Measurements from ENCODE around the gene APOC3.

DNA sequence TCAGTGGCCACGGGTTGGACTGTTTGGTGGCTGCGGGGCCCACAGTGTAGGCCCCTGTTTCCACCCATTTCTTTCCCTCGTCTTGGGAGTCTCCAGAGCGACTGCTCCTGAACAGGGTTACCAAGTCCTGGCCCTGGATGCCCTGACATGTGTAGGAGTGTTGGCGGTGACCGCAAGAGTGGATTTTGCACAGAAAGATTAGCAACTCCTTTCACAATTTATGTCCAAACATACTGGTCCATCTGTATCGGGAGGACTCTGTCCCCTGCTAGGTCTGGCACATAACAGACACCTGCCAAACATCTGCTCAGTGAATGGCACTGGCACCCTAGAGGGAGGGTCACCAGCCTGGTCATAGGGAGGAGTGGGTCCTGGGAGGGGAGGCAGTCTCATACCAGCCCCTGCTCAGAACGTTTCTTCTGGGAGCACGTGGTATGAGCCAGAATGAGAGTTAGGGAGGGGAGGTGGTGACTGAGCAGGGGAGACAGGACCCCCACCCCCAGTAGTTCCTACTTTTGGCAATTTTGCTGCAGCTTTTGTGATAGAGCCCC is 11.1 kb downstream of the APOC3 start:
- TF ChIP-seq POLR2AphosphoS5 (IDR thresholded peaks at IDR 0.05; ENCODE audit: control insufficient read depth, insufficient read depth, low read depth, low read length): no peak
- TF ChIP-seq, protein P1, sequence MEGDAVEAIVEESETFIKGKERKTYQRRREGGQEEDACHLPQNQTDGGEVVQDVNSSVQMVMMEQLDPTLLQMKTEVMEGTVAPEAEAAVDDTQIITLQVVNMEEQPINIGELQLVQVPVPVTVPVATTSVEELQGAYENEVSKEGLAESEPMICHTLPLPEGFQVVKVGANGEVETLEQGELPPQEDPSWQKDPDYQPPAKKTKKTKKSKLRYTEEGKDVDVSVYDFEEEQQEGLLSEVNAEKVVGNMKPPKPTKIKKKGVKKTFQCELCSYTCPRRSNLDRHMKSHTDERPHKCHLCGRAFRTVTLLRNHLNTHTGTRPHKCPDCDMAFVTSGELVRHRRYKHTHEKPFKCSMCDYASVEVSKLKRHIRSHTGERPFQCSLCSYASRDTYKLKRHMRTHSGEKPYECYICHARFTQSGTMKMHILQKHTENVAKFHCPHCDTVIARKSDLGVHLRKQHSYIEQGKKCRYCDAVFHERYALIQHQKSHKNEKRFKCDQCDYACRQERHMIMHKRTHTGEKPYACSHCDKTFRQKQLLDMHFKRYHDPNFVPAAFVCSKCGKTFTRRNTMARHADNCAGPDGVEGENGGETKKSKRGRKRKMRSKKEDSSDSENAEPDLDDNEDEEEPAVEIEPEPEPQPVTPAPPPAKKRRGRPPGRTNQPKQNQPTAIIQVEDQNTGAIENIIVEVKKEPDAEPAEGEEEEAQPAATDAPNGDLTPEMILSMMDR (IDR thresholded peaks at IDR 0.05 in 2 of 3, conservative IDR thresholded peaks at IDR 0.05 in 1 of 3; ENCODE audit: insufficient read depth in 2 of 3, low read depth in 1 of 3, low read length in 3 of 3): no peak
- TF ChIP-seq RAD21 (CRISPR knock-in tag; conservative IDR thresholded peaks at IDR 0.05 in 1 of 2, IDR thresholded peaks at IDR 0.05 in 1 of 2): no peak
- TF ChIP-seq BDP1 (IDR thresholded peaks at IDR 0.05; ENCODE audit: insufficient read depth, insufficient read length): no peak
- TF ChIP-seq, protein P2, sequence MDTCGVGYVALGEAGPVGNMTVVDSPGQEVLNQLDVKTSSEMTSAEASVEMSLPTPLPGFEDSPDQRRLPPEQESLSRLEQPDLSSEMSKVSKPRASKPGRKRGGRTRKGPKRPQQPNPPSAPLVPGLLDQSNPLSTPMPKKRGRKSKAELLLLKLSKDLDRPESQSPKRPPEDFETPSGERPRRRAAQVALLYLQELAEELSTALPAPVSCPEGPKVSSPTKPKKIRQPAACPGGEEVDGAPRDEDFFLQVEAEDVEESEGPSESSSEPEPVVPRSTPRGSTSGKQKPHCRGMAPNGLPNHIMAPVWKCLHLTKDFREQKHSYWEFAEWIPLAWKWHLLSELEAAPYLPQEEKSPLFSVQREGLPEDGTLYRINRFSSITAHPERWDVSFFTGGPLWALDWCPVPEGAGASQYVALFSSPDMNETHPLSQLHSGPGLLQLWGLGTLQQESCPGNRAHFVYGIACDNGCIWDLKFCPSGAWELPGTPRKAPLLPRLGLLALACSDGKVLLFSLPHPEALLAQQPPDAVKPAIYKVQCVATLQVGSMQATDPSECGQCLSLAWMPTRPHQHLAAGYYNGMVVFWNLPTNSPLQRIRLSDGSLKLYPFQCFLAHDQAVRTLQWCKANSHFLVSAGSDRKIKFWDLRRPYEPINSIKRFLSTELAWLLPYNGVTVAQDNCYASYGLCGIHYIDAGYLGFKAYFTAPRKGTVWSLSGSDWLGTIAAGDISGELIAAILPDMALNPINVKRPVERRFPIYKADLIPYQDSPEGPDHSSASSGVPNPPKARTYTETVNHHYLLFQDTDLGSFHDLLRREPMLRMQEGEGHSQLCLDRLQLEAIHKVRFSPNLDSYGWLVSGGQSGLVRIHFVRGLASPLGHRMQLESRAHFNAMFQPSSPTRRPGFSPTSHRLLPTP (IDR thresholded peaks at IDR 0.05; ENCODE audit: borderline replicate concordance, extremely low read depth, insufficient read length): no peak
- TF ChIP-seq, protein P3, sequence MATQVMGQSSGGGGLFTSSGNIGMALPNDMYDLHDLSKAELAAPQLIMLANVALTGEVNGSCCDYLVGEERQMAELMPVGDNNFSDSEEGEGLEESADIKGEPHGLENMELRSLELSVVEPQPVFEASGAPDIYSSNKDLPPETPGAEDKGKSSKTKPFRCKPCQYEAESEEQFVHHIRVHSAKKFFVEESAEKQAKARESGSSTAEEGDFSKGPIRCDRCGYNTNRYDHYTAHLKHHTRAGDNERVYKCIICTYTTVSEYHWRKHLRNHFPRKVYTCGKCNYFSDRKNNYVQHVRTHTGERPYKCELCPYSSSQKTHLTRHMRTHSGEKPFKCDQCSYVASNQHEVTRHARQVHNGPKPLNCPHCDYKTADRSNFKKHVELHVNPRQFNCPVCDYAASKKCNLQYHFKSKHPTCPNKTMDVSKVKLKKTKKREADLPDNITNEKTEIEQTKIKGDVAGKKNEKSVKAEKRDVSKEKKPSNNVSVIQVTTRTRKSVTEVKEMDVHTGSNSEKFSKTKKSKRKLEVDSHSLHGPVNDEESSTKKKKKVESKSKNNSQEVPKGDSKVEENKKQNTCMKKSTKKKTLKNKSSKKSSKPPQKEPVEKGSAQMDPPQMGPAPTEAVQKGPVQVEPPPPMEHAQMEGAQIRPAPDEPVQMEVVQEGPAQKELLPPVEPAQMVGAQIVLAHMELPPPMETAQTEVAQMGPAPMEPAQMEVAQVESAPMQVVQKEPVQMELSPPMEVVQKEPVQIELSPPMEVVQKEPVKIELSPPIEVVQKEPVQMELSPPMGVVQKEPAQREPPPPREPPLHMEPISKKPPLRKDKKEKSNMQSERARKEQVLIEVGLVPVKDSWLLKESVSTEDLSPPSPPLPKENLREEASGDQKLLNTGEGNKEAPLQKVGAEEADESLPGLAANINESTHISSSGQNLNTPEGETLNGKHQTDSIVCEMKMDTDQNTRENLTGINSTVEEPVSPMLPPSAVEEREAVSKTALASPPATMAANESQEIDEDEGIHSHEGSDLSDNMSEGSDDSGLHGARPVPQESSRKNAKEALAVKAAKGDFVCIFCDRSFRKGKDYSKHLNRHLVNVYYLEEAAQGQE (IDR thresholded peaks at IDR 0.05; ENCODE audit: borderline replicate concordance): no peak
- TF ChIP-seq, protein P3 (CRISPR knock-in tag; IDR thresholded peaks at IDR 0.05; ENCODE audit: low read depth): no peak
- TF ChIP-seq, protein P4, sequence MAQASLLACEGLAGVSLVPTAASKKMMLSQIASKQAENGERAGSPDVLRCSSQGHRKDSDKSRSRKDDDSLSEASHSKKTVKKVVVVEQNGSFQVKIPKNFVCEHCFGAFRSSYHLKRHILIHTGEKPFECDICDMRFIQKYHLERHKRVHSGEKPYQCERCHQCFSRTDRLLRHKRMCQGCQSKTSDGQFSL (CRISPR knock-in tag; IDR thresholded peaks at IDR 0.05): no peak
- TF ChIP-seq, protein P4 (tag; IDR thresholded peaks at IDR 0.05): no peak
- no peak for TF ChIP-seq CEBPG (CRISPR knock-in tag; IDR thresholded peaks at IDR 0.05)
- TF ChIP-seq CEBPG (tag; conservative IDR thresholded peaks at IDR 0.05 in 1 of 2, IDR thresholded peaks at IDR 0.05 in 1 of 2): no peak
- no peak for TF ChIP-seq SRSF1 (IDR thresholded peaks at IDR 0.05; ENCODE audit: low read depth, low read length)
- TF ChIP-seq, protein P5, sequence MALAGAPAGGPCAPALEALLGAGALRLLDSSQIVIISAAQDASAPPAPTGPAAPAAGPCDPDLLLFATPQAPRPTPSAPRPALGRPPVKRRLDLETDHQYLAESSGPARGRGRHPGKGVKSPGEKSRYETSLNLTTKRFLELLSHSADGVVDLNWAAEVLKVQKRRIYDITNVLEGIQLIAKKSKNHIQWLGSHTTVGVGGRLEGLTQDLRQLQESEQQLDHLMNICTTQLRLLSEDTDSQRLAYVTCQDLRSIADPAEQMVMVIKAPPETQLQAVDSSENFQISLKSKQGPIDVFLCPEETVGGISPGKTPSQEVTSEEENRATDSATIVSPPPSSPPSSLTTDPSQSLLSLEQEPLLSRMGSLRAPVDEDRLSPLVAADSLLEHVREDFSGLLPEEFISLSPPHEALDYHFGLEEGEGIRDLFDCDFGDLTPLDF (CRISPR knock-in tag; IDR thresholded peaks at IDR 0.05): no peak
- TF ChIP-seq, protein P6, sequence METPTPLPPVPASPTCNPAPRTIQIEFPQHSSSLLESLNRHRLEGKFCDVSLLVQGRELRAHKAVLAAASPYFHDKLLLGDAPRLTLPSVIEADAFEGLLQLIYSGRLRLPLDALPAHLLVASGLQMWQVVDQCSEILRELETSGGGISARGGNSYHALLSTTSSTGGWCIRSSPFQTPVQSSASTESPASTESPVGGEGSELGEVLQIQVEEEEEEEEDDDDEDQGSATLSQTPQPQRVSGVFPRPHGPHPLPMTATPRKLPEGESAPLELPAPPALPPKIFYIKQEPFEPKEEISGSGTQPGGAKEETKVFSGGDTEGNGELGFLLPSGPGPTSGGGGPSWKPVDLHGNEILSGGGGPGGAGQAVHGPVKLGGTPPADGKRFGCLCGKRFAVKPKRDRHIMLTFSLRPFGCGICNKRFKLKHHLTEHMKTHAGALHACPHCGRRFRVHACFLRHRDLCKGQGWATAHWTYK (CRISPR knock-in tag; IDR thresholded peaks at IDR 0.05): no peak
- TF ChIP-seq POLR2A (conservative IDR thresholded peaks at IDR 0.05): no peak
- no peak for TF ChIP-seq ZNF384 (IDR thresholded peaks at IDR 0.05; ENCODE audit: low read depth, low read length)

Data from K562 (cell line).